ENCODE results near the gene CHAT.

CHAT gene

GRCh38 chr10:49682879-49683278 is 69.0 kb downstream of the CHAT start:
- DNase-seq (ENCODE audit: low spot score): no peak
- Histone ChIP-seq H3K9me3 (ENCODE audit: severe bottlenecking) (peaks cover 3% of the 10 kb centered on the region), H3K27ac (ENCODE audit: poor library complexity, severe bottlenecking) (no peak overlapping the region), H3K4me1 (ENCODE audit: insufficient read depth, poor library complexity, severe bottlenecking) (no peaks in the 10 kb centered on the region), H3K36me3 (ENCODE audit: low read depth) (no peaks in the 10 kb centered on the region), H3K27me3 (ENCODE audit: insufficient read depth, poor library complexity, severe bottlenecking) (peaks cover 14% of the 10 kb centered on the region), H3K4me3 (ENCODE audit: severe bottlenecking) (no peak overlapping the region)
- no peak for ATAC-seq (ENCODE audit: low read depth)
- TF ChIP-seq CTCF (IDR thresholded peaks at IDR 0.05; ENCODE audit: poor library complexity, severe bottlenecking): no peak

GRCh38 chr10:49686651-49687050 is 72.8 kb downstream of the CHAT start:
- no peak for TF ChIP-seq CTCF (IDR thresholded peaks at IDR 0.05; ENCODE audit: poor library complexity, severe bottlenecking)
- Histone ChIP-seq H3K27ac (ENCODE audit: poor library complexity, severe bottlenecking) (no peak overlapping the region), H3K4me3 (ENCODE audit: severe bottlenecking) (no peak overlapping the region), H3K4me1 (ENCODE audit: insufficient read depth, poor library complexity, severe bottlenecking) (no peaks in the 10 kb centered on the region), H3K9me3 (ENCODE audit: severe bottlenecking) (no peaks in the 10 kb centered on the region), H3K27me3 (ENCODE audit: insufficient read depth, poor library complexity, severe bottlenecking) (peaks cover 35% of the 10 kb centered on the region), H3K36me3 (ENCODE audit: low read depth) (no peaks in the 10 kb centered on the region)
- DNase-seq (ENCODE audit: low spot score): no peak
- no peak for ATAC-seq (ENCODE audit: low read depth)

DNA sequence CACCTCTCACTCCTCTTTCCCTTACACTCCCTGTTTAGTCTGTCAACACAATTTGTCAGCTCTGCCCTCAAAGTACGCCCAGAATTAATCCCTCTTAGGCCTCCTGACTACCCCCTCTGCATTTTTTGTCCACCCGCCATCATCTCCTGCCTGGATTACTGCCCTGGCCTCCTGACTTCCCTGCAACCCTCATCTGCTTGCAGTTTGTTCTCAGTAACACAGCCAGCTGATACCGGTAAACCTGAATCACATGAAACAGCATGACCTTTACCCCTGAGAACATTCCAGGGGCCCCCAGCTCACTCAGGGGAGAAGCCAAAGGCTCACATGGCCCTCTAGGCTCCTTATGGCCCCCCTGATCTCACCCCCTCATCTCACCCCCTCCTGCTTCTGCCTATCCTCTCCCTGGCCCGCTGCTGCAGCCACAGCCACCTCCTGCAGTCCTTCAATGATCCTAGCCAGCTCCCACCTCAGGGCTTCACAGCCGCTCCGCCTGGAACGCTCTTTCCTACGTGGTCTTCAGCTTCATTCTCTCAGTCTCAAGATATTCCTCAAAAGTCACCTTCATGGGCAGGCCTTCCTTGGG is 74.5 kb downstream of the CHAT start:
- DNase-seq (ENCODE audit: low spot score): no peak
- Histone ChIP-seq H3K9me3 (ENCODE audit: severe bottlenecking) (no peaks in the 10 kb centered on the region), H3K36me3 (ENCODE audit: low read depth) (no peaks in the 10 kb centered on the region), H3K27ac (ENCODE audit: poor library complexity, severe bottlenecking) (no peak overlapping the region), H3K4me1 (ENCODE audit: insufficient read depth, poor library complexity, severe bottlenecking) (no peaks in the 10 kb centered on the region), H3K27me3 (ENCODE audit: insufficient read depth, poor library complexity, severe bottlenecking) (peaks cover 46% of the 10 kb centered on the region), H3K4me3 (ENCODE audit: severe bottlenecking) (no peak overlapping the region)
- no peak for ATAC-seq (ENCODE audit: low read depth)
- no peak for TF ChIP-seq CTCF (IDR thresholded peaks at IDR 0.05; ENCODE audit: poor library complexity, severe bottlenecking)

DNA sequence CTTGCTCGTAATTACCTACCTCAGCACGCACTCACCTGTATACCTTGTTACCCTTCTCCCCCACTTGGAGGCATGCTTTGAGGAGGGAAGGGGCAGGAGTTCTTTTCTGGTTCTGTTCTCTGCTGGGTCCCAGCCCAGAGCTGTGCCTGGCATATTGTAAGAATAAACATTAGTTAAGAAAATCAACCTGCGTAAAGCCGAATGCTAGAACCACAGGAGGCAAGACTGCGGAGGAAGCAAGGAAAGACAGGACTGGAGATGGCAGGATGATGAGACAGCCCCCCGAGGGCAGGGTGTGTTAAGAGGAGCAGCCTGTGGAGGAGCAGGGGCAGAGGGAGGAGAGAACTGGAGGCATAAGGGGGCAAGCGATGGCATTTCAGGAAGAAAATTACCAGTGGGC is 75.1 kb downstream of the CHAT start:
- no peak for DNase-seq (ENCODE audit: low spot score)
- H3K4me3 ChIP-seq (ENCODE audit: severe bottlenecking): no peak overlapping the region
- no peaks in the 10 kb centered on the region for H3K9me3 ChIP-seq (ENCODE audit: severe bottlenecking)
- no peaks in the 10 kb centered on the region for H3K4me1 ChIP-seq (ENCODE audit: insufficient read depth, poor library complexity, severe bottlenecking)
- H3K27me3 ChIP-seq (ENCODE audit: insufficient read depth, poor library complexity, severe bottlenecking): peaks cover 46% of the 10 kb centered on the region
- no peak overlapping the region for H3K27ac ChIP-seq (ENCODE audit: poor library complexity, severe bottlenecking)
- no peak for TF ChIP-seq CTCF (IDR thresholded peaks at IDR 0.05; ENCODE audit: poor library complexity, severe bottlenecking)
- no peaks in the 10 kb centered on the region for H3K36me3 ChIP-seq (ENCODE audit: low read depth)
- ATAC-seq (ENCODE audit: low read depth): no peak

GRCh38 chr10:49689882-49690510 is 76.2 kb downstream of the CHAT start:
- Histone ChIP-seq H3K36me3 (ENCODE audit: low read depth) (no peaks in the 10 kb centered on the region), H3K4me1 (ENCODE audit: insufficient read depth, poor library complexity, severe bottlenecking) (no peaks in the 10 kb centered on the region), H3K27ac (ENCODE audit: poor library complexity, severe bottlenecking) (no peak overlapping the region), H3K4me3 (ENCODE audit: severe bottlenecking) (no peak overlapping the region), H3K9me3 (ENCODE audit: severe bottlenecking) (no peaks in the 10 kb centered on the region), H3K27me3 (ENCODE audit: insufficient read depth, poor library complexity, severe bottlenecking) (peaks cover 47% of the 10 kb centered on the region)
- ATAC-seq (ENCODE audit: low read depth) (no peak), DNase-seq (ENCODE audit: low spot score) (no peak)
- TF ChIP-seq CTCF (IDR thresholded peaks at IDR 0.05; ENCODE audit: poor library complexity, severe bottlenecking): no peak
